Adrenal gland (tissue), 5 donors: ENCODE measurements around the gene CCR7.

Experiments used
- CTCF ChIP-seq, 6 experiments: fragments of 450-650 bp in 4 of 6; fragments of 200-600 bp in 2 of 6; sonication (generic) in 1 of 6; IDR thresholded peaks; 1 replicate in 5 of 6; 2 replicates in 1 of 6; pipeline versions ENCODE4 v1.5.1 to v1.8.0; 2016 to 2021; ENCODE audit warnings: antibody characterized with exemption in 6 of 6, mild to moderate bottlenecking in 2 of 6, moderate library complexity in 1 of 6
- POLR2A ChIP-seq, 2 donors: fragments of 450-650 bp; IDR thresholded peaks; one replicate each; pipeline ENCODE4 v1.6.1; 2017; ENCODE audit warnings: antibody characterized with exemption in 2 of 2, mild to moderate bottlenecking in 2 of 2, moderate library complexity in 1 of 2
- donor health status: DM: no; HTN: no; CAD: no.

- TF ChIP-seq CTCF (IDR thresholded peaks at IDR 0.05) (no peak), POLR2A (IDR thresholded peaks at IDR 0.05) (no peak)
These were observed 33.6 kb upstream of the CCR7 start for GRCh38 chr17:40598619-40599467.
